ENCODE measurements around the gene CRY2.

Gene CRY2

DNA sequence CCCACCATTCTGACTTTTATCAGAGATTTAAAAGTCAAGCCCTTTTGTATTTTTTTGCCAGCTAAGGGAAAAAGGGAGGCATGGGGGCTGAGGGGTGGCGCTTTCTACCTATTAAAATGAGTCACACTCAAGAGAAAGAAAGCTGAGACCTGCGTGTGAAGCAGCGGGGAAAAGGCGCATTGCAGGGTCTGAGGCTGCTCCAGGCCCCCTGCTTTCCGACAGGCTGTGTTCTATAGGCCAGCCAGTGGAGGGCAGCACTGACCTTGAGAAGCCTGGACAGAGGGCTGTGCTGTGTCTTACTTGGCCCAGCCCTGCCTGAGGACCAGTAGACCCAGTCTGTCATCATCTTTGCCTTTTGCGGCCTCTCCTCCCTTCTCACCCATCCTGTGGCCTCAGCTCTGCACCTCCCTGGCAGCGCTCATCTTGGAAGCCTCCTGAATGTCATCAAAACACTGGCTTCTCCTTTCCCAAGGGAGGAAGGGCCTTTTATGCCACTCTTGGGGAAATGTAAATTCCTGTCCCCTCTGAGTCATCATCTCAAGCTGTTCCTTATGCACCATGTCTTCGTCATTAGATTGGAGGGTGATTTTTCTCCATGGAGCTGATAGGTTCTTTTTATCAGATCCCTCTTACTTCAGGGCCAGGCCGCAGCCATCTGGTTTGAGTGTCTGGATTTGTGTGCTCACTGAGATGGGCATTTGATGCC is 25.5 kb downstream of the CRY2 start:
- FAIRE-seq (no peak), DNase-seq (ENCODE audit: insufficient read length, low spot score) (peak; percentile 65)
- TF ChIP-seq, protein P1, sequence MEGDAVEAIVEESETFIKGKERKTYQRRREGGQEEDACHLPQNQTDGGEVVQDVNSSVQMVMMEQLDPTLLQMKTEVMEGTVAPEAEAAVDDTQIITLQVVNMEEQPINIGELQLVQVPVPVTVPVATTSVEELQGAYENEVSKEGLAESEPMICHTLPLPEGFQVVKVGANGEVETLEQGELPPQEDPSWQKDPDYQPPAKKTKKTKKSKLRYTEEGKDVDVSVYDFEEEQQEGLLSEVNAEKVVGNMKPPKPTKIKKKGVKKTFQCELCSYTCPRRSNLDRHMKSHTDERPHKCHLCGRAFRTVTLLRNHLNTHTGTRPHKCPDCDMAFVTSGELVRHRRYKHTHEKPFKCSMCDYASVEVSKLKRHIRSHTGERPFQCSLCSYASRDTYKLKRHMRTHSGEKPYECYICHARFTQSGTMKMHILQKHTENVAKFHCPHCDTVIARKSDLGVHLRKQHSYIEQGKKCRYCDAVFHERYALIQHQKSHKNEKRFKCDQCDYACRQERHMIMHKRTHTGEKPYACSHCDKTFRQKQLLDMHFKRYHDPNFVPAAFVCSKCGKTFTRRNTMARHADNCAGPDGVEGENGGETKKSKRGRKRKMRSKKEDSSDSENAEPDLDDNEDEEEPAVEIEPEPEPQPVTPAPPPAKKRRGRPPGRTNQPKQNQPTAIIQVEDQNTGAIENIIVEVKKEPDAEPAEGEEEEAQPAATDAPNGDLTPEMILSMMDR (IDR thresholded peaks at IDR 0.05; ENCODE audit: insufficient read depth, missing control alignments) = peak; percentile 57

DNA sequence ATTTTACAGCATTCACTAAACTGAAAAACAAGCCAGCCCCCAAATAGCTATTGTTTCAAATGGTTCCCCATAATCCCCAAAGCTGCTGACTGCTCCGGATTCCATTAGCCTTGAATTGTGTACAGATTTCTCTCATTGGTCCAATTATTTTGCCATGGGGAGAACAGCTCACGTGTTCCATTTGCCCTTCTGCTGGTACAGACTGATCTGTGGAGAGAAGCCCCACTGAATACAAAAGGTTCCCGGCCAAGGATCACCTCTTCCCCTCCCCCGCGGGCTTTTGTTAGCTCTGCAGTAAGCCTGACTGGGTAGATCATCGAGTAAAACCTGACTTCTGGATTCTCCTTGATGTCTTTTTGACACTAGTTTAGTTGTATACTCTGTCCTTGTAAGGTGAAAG is 29.1 kb downstream of the CRY2 start:
- DNase-seq (ENCODE audit: insufficient read length, low spot score) = no peak
- TF ChIP-seq, protein P1 (IDR thresholded peaks at IDR 0.05; ENCODE audit: insufficient read depth, missing control alignments) = no peak
- no peak for FAIRE-seq

DNA sequence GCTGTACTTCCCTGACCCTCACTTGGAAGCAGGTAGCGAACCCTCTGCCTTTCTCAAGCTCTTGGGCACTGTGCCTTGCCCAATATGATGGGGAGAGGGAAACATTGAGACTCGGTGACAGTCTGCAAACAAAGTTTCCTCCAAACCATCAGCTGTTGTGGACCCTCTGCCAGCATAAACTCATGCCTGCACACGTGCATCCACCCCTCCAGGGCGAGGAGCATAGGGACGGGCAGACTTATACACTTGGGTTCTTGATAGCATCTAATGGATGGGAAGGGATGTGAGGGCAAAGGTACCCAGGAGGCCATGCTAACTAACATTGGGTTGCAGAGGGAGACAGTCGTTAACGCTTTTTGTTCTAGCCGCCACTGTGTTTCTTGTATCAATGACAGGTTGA is 29.9 kb downstream of the CRY2 start:
- no peak for DNase-seq (ENCODE audit: insufficient read length, low spot score)
- no peak for FAIRE-seq
- TF ChIP-seq, protein P1 (IDR thresholded peaks at IDR 0.05; ENCODE audit: insufficient read depth, missing control alignments) = no peak

DNA sequence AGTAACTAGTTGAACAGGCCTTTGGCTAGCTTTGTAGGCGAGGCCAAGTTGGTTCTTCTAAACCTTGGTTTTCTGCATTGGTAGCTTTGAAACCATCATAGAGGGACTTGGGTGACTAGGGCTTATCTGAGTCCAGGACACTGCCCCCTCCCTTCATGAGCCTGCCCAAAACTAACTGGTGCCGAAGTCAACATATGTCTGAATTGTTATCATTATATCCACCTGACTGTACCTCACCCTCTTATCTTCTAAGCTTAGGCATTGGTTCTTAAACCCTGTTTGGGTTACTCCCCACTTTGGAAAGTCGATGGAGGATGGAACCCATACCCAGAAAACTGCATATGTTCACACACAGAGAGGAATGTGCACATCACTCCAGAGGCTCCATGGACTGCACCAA is 30.6 kb downstream of the CRY2 start:
- DNase-seq (ENCODE audit: insufficient read length, low spot score) = no peak
- no peak for FAIRE-seq
- TF ChIP-seq, protein P1 (IDR thresholded peaks at IDR 0.05; ENCODE audit: insufficient read depth, missing control alignments) = no peak

DNA sequence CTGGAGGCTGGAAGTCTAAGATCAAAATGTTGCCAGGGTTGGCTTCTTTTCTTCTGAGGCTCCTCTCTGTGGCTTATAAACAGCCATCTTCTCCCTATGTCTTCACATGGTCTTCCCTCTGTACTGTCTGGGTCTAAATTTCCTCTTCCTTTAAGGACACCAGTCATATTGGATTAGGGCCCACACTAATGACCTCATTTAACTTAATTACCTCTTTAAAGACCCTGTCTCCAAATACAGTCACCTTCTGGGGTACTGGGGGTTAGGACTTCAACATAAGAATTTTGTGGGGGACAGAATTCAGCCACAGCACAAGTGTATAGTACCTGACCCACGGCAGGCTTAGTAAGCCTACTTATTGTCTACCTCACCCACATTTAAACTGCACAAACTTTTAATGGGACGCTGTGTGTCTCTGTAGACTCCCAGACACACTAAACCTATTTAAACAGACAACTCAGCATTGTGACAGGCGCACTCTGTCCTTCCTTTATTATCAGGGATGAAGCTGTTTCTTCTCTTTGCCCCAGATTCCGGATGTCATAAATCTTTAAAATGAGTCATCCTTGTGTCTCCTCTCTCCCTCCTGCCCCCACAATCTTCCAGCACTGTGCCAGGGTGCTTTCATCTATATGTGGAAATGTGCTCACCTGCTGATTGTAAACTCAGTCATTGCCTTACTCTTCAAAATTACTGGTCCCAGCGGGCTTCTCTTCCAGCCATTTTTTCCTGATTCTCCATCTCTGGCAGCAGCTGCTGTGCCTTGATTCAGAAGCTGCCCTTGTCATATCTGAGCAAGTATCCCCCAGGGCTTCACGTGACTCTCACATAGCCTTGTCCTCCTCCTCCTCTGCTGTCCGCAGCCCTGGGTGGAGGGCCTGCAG is 32.8 kb downstream of the CRY2 start:
- FAIRE-seq = no peak
- no peak for DNase-seq (ENCODE audit: insufficient read length, low spot score)

DNA sequence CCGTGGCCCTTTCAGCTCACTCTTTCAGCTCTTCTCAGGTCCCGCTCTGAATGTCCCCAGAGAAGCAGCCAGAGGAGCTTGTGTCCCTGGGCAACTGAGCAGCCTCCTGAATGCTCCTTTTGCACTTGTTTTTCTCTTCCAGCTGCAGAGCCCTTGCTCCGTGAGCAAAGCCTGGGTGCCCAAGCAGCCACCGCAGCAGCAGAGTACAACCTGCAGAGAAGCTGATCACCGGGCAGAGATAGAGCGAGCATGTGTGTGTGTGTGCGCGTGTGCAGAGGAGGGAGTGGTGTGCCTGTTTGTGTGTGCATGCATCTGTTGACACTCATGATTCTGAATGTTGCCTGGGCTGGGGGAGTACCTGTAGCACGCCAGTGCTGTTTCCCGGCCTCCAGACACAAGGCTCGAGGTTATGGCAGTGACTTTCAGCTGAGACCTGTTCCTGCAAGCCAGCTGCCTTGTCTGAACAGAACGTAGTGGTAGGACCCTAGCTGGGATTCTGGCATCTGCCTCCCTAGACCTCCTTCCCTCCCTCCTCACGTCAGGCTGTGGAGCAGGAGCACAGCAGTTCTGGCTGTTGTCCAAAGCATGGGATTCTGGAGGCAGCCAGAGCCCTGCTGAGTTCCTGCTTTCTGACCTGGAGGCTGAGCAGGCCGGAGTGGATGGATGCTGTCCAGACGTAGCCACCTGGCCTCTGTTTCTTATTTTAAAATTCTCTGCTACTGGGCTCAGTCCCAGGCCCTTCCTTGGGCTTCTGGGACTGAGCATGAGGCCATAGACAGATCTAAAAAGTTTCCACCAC is 33.7 kb downstream of the CRY2 start:
- TF ChIP-seq, protein P1 (IDR thresholded peaks at IDR 0.05; ENCODE audit: insufficient read depth, missing control alignments) = no peak
- DNase-seq (ENCODE audit: insufficient read length, low spot score) (no peak), FAIRE-seq (no peak)

More for the DNA sequence above, 32.8 kb downstream of the CRY2 start:
- TF ChIP-seq, protein P1 (IDR thresholded peaks at IDR 0.05; ENCODE audit: insufficient read depth, missing control alignments) = no peak
